A549 (cell line): ENCODE results near the gene PLCB1.

Source experiments
- CTCF ChIP-seq: fragments of >200 bp; sonication (Bioruptor Twin); formaldehyde crosslinking; IDR thresholded peaks from 3 replicates; pipeline ENCODE4 v1.5.1; 2016
- KDM1A ChIP-seq: fragments of 200-600 bp; sonication (generic); IDR thresholded peaks from 2 replicates; pipeline ENCODE4 v1.6.1; 2016; ENCODE audit warnings: low read depth, mild to moderate bottlenecking
- PBX3 ChIP-seq: IDR thresholded peaks from 2 replicates; pipeline ENCODE4 v1.6.1; 2012
- SMC3 ChIP-seq: fragments of >200 bp; sonication (Bioruptor Twin); formaldehyde crosslinking; IDR thresholded peaks from 3 replicates; pipeline ENCODE4 v1.6.1; 2018; ENCODE audit warnings: inconsistent platforms

GRCh38 chr20:8504030-8504429 is 372.0 kb downstream of the PLCB1 start:
- TF ChIP-seq SMC3 (no peak), PBX3 (no peak), CTCF (no peak), KDM1A (no peak)
